Melanocyte of skin (primary cell): ENCODE results near the gene IPO7. TPM values are rescaled to one million over a fixed set of nuclear protein-coding genes. Genes with fewer than 3 reads are reported as not detected.

Source experiments
- small RNA-seq, 2 donors: library from RNA; depleted of rRNA; stranded (forward); fragments of <200 nt; gene quantifications; one replicate each; pipeline ENCODE3, GENCODE V24; 2012
- total RNA-seq, 2 donors: library from RNA; depleted of rRNA; stranded (reverse); fragments of >200 nt; gene quantifications; 2 replicates each; pipeline ENCODE4 v1.2.3, GENCODE V29; 2012

The IPO7 gene
- total RNA-seq: 100 to 1,000 TPM in 1 of 2 donors, 10 to 100 TPM in 1; 78.5 to 160 TPM

DNA sequence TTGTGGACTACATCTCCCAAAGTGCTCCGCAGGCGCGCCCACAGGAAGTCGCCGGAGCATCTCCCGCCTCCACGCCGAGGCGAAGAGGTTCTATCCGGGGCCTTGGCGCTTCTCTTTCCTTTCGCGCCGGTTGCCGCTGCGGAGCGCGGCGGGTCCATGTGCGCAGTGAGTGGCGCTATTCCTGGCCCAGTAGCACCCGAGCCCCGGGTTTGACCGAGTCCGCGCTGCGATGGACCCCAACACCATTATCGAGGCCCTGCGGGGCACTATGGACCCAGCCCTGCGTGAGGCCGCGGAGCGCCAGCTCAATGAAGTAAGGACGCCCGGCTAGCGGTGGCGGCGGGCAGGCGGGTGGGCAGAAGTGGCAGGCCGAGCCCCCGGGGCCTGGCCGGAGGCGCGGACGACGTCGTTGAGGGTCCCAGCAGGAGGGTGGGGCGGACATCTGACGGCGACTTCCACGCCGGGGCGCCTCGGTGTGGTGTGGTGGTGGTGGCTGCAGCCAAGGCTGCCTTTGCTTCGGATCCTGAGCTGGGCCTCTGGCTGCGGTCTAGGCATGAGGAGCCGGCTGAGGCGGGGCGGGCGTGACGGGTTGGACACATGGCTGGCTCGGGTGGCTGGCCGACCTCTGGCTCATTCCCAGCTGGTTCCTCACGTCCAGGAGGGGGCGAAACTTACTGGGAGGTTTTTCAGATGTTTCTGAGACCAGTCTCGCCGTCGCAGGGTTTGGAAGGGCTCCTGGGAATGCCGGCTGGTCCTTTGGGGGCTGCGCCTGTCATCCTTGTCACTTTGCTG lies at the start of gene IPO7:
IPO7 (plus strand) TSS at position 118 of the 792 bp plus-strand sequence; CDS start at position 230, 112 bp downstream.

GRCh38 chr11:9460322-9461062 lies 76.0 kb downstream of the IPO7 start, which contains the start of gene ZNF143:
TSS of gene ZNF143 (plus strand) at chr11:9461012. CDS start at chr11:9471309, 10,297 bp downstream.

Small RNAs within 50 kb of the gene (small RNA-seq; reads per million reads assigned to genes)
- 811 to 1,793 reads per million in 2 donors for gene SNORA23

Other genes with a start within 250 kb of the IPO7 start
- gene DENND5A, start 119.3 kb upstream of the IPO7 start, total RNA-seq: 100 to 1,000 TPM; 127 to 148 TPM
- gene TMEM41B, start 70.1 kb upstream of the IPO7 start, total RNA-seq: 10 to 100 TPM; 29.3 to 43.0 TPM
- 10 to 100 TPM; 16.5 to 20.0 TPM for gene ZNF143, start 76.4 kb downstream of the IPO7 start, total RNA-seq
- gene WEE1, start 189.0 kb downstream of the IPO7 start, total RNA-seq: 10 to 100 TPM; 12.4 to 33.0 TPM